Measurements from ENCODE around the gene F11R. TPM values are rescaled to one million over a fixed set of nuclear protein-coding genes. Genes with fewer than 3 reads are reported as not detected.

F11R gene
- total and polyA plus RNA-seq, 10 of the 15 experiments (the other 5 are each of a cell fraction or from before 2014, with no cell fraction given), result 15.3 to 80.9 (median 24.3) TPM

DNA sequence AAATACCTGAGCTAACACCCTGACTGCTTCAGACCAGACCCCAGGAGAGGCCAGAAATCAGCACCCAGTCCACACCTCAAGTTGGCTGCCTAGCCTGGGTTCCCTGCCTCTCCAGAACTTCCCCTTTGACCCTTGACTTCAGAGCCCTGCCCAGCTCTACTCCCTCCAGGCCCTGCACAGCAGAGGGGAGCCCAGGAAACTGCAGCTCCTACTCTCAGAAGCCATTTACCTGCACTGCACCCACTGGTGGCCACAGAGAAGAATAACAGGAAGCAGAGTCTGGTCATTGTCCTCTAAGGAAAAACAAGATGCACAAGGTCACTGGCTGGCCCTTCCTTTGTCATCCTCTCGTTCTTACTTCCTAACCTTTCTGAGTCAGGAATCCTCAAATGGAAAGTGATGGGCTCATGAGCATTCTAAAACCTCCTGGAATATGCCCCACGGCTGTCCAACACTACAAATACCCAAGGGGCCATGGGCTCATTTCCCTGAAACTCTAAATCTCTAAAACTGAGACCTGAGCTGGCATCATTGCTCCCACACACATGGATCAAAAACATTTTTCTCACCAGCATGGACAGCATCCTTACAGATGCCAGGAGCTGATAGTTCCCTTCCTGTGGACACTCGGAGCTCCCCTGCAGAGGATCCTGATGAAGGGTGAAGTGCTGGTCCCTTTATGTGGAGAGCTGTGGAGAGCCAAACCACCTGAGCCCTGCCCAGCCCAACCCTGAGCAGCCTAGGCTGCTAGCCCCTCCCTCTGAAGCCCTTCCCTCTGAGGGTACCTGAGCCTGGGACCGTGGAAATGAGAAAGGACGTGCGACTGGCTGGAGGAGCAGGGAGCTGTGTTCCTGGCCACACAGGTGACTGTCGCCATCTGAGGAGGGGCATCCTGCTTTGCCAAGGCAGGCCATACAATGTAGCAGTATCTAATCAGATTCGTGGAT is 66.5 kb downstream of the F11R start, which contains the start of gene ITLN2:
Gene ITLN2 (minus strand): TSS at position 652 of the 947 bp plus-strand sequence. CDS start 68 bp downstream, at position 584.
- Histone ChIP-seq H3K4me2 (ENCODE audit: control insufficient read depth, insufficient read depth) (no peak within 1 kb of the TSS), H3K9ac (ENCODE audit: control insufficient read depth, insufficient read depth, low read length) (no peak within 1 kb of the TSS), H3K4me1 (ENCODE audit: control insufficient read depth, insufficient read depth, low read length) (no peaks in the 10 kb centered on the region), H3K4me3 (no peak within 1 kb of the TSS), H2AFZ (ENCODE audit: control insufficient read depth, low read depth, low read length) (peak within 1 kb of the TSS; percentile 20; the same call in 1 of the 2 replicates), H3K36me3 (ENCODE audit: control insufficient read depth in 2 of 2, insufficient read depth in 2 of 2, low read length in 1 of 2) (no peaks in the 10 kb centered on the region), H3K79me2 (ENCODE audit: control insufficient read depth, insufficient read depth, low read length) (no peaks in the 10 kb centered on the region), H3K27ac (ENCODE audit: control insufficient read depth, insufficient read depth) (no peak within 1 kb of the TSS), H3K27me3 (replicated peaks in 1 of 2; ENCODE audit: control insufficient read depth in 2 of 2, insufficient read depth in 2 of 2, low read length in 1 of 2) (no peaks in the 10 kb centered on the region; a peak in 1 of 4 replicates), H3K9me3 (replicated peaks; ENCODE audit: control insufficient read depth, insufficient read depth, low read length) (no peaks in the 10 kb centered on the region), H4K20me1 (ENCODE audit: control insufficient read depth, insufficient read depth) (no peaks in the 10 kb centered on the region)
- ChIA-PET SMC1A (ENCODE audit: uncharacterized antibody, unreplicated experiment) (interaction anchor here (0.6 to 6.8 kb wide), 35 partner anchors 9 to 282 kb away, joined by 3 to 212 read pairs (median 5); partner anchors contain the start of genes CD244, KLHDC9, LY9 and SLAMF7), POLR2A (interaction anchor here (0.6 to 2.3 kb wide), 5 partner anchors 20 to 227 kb away, joined by 3 to 7 read pairs (median 4); no protein-coding TSS in a partner anchor), RAD21 (ENCODE audit: unreplicated experiment) (interaction anchor here (0.7 to 5.7 kb wide), 24 partner anchors 34 to 279 kb away, joined by 3 to 174 read pairs (median 5); partner anchors contain the start of genes CD244, F11R, LY9 and USF1), CTCF (interaction anchor here (0.5 to 6.6 kb wide), 58 partner anchors 8 to 806 kb away, joined by 3 to 349 read pairs (median 5); partner anchors contain the start of genes CD244, F11R, ITLN1 and KLHDC9)
- ATAC-seq (peak; percentile 90), FAIRE-seq (peak; percentile 97), DNase-seq (ENCODE audit: low read depth, low spot score) (peak; percentile 16)
- in situ Hi-C loops (cut with MboI), result loop anchor here (5.0 to 25.0 kb wide), 5 partner anchors 117 to 542 kb away; partner anchors contain the start of gene VANGL2
- TF ChIP-seq, protein P1, sequence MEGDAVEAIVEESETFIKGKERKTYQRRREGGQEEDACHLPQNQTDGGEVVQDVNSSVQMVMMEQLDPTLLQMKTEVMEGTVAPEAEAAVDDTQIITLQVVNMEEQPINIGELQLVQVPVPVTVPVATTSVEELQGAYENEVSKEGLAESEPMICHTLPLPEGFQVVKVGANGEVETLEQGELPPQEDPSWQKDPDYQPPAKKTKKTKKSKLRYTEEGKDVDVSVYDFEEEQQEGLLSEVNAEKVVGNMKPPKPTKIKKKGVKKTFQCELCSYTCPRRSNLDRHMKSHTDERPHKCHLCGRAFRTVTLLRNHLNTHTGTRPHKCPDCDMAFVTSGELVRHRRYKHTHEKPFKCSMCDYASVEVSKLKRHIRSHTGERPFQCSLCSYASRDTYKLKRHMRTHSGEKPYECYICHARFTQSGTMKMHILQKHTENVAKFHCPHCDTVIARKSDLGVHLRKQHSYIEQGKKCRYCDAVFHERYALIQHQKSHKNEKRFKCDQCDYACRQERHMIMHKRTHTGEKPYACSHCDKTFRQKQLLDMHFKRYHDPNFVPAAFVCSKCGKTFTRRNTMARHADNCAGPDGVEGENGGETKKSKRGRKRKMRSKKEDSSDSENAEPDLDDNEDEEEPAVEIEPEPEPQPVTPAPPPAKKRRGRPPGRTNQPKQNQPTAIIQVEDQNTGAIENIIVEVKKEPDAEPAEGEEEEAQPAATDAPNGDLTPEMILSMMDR (IDR thresholded peaks at IDR 0.05 in 2 of 3, conservative IDR thresholded peaks at IDR 0.05 in 1 of 3; ENCODE audit: control insufficient read depth in 2 of 3, extremely low read depth in 1 of 3, insufficient read depth in 1 of 3, low read depth in 3 of 3, low read length in 3 of 3), result peak; percentile 79 to 91 (median 89)
- TF ChIP-seq SMC3 (IDR thresholded peaks at IDR 0.05; ENCODE audit: borderline replicate concordance, low read length) (peak; percentile 84), IRF4 (IDR thresholded peaks at IDR 0.05; ENCODE audit: low read depth, low read length) (0 out of 2 replicates have a peak, but pooled peaks have one; percentile 8), EED (IDR thresholded peaks at IDR 0.05; ENCODE audit: low read depth) (no peak), NR2C1 (IDR thresholded peaks at IDR 0.05) (peak; percentile 60), RAD21 (IDR thresholded peaks at IDR 0.05; ENCODE audit: insufficient read depth, low read depth, low read length) (peak; percentile 79), NR2F1 (conservative IDR thresholded peaks at IDR 0.05) (0 out of 2 replicates have a peak, but pooled peaks have one; percentile 21), YY1 (IDR thresholded peaks at IDR 0.05; ENCODE audit: low read depth, low read length) (peak; percentile 84)
- TF ChIP-seq, protein P2, sequence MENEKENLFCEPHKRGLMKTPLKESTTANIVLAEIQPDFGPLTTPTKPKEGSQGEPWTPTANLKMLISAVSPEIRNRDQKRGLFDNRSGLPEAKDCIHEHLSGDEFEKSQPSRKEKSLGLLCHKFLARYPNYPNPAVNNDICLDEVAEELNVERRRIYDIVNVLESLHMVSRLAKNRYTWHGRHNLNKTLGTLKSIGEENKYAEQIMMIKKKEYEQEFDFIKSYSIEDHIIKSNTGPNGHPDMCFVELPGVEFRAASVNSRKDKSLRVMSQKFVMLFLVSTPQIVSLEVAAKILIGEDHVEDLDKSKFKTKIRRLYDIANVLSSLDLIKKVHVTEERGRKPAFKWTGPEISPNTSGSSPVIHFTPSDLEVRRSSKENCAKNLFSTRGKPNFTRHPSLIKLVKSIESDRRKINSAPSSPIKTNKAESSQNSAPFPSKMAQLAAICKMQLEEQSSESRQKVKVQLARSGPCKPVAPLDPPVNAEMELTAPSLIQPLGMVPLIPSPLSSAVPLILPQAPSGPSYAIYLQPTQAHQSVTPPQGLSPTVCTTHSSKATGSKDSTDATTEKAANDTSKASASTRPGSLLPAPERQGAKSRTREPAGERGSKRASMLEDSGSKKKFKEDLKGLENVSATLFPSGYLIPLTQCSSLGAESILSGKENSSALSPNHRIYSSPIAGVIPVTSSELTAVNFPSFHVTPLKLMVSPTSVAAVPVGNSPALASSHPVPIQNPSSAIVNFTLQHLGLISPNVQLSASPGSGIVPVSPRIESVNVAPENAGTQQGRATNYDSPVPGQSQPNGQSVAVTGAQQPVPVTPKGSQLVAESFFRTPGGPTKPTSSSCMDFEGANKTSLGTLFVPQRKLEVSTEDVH (IDR thresholded peaks at IDR 0.05; ENCODE audit: low read depth, partially characterized antibody), result no peak
- intact Hi-C loops (cut with micrococcal nuclease; ENCODE audit: unreplicated experiment), result no loop called here
- WGBS (ENCODE audit: insufficient coverage, insufficient replicate concordance, low lambda C conversion rate, missing lambda C conversion rate), result 49% methylated on average over 8 of the region's 8 CpGs
- BruUV-seq (replicated peaks), result no TSS peak

All from GM12878 (cell line).